Endothelial cell of umbilical vein (primary cell): Measurements from ENCODE around the gene ESYT2. TPM values are rescaled to one million over a fixed set of nuclear protein-coding genes. Genes with fewer than 3 reads are reported as not detected.

Experiments used
- BruUV-seq: library from RNA; stranded (reverse); fragments of 400-500 nt; replicated peaks from 2 replicates; lab custom pipeline; 2021; lab: Mats Ljungman, UMichigan
- CTCF ChIA-PET: fragments of 300-600, 350-600 bp; sonication (Branson Sonifier 250); formaldehyde crosslinking; loops from one replicate; lab custom pipeline; 2021; ENCODE audit warnings: antibody characterized with exemption, inconsistent platforms; lab: Charles Lee
- POLR2A ChIA-PET: fragments of 300-600, 350-600 bp; sonication (Branson Sonifier 250); formaldehyde crosslinking; loops from one replicate; lab custom pipeline; 2021; ENCODE audit warnings: antibody characterized with exemption, inconsistent platforms; lab: Charles Lee
- DNase-seq: peaks from one replicate; pipeline ENCODE4 v3.0.0-alpha.2; 2011; ENCODE audit warnings: low read depth, low spot score
- FAIRE-seq: peaks from 2 replicates; lab custom pipeline; 2011; peaks lifted over from hg19 to GRCh38; lab: Jason Lieb, UNC
- H2AFZ ChIP-seq: 2 replicates; pipeline ENCODE4 v1.6.0; 2012; ENCODE audit warnings: low read depth, low read length, control low read depth, inconsistent platforms
- H3K27ac ChIP-seq: 2 replicates; pipeline ENCODE4 v1.5.1; 2011; ENCODE audit warnings: low read depth, mild to moderate bottlenecking, control low read depth, low read length, moderate library complexity; ENCODE audit not compliant: insufficient read depth
- H3K27me3 ChIP-seq, 2 experiments: 2 replicates each; pipeline versions ENCODE4 v1.6.0 to v1.6.1; 2011; ENCODE audit warnings: low read length in 2 of 2, mixed read lengths in 1 of 2; ENCODE audit not compliant: control insufficient read depth in 2 of 2, insufficient read depth in 2 of 2
- H3K36me3 ChIP-seq, 2 experiments: 2 replicates in 1 of 2; 3 replicates in 1 of 2; pipeline ENCODE4 v1.5.1; 2011; ENCODE audit warnings: low read length in 2 of 2, mild to moderate bottlenecking in 1 of 2, moderate library complexity in 1 of 2; ENCODE audit not compliant: control insufficient read depth in 2 of 2, insufficient read depth in 2 of 2; ENCODE audit errors: extremely low read depth in 1 of 2
- H3K4me1 ChIP-seq: 3 replicates; pipeline ENCODE4 v1.5.1; 2011; ENCODE audit warnings: mild to moderate bottlenecking, low read length; ENCODE audit not compliant: control insufficient read depth, insufficient read depth; ENCODE audit errors: extremely low read depth
- H3K4me2 ChIP-seq: 2 replicates; pipeline ENCODE4 v1.6.1; 2011; ENCODE audit warnings: low read length, control low read depth, mixed read lengths; ENCODE audit not compliant: insufficient read depth
- H3K4me3 ChIP-seq, 3 experiments: fragments of 200-600 bp in 1 of 3; sonication (generic), shearing (Covaris generic) in 1 of 3; replicated peaks in 1 of 3; 2 replicates each; pipeline ENCODE4 v1.5.1; 2011 to 2016; ENCODE audit warnings: control low read depth in 3 of 3, low read length in 3 of 3, mild to moderate bottlenecking in 2 of 3, inconsistent platforms in 1 of 3, low read depth in 1 of 3, moderate library complexity in 1 of 3; ENCODE audit not compliant: insufficient read depth in 1 of 3
- H3K79me2 ChIP-seq: 2 replicates; pipeline ENCODE4 v1.6.0; 2012; ENCODE audit warnings: low read length, inconsistent platforms; ENCODE audit not compliant: control insufficient read depth, insufficient read depth
- H3K9ac ChIP-seq: replicated peaks from 2 replicates; pipeline ENCODE3; 2011; ENCODE audit warnings: low read length, control low read depth; ENCODE audit not compliant: insufficient read depth; ENCODE audit errors: extremely low read depth
- H3K9me1 ChIP-seq: replicated peaks from 3 replicates; pipeline ENCODE4 v1.6.0; 2011; ENCODE audit warnings: mild to moderate bottlenecking, low read length; ENCODE audit not compliant: control insufficient read depth, insufficient read depth; ENCODE audit errors: extremely low read depth
- H3K9me3 ChIP-seq: replicated peaks from 2 replicates; pipeline ENCODE4 v1.5.1; 2012; ENCODE audit warnings: low read length, inconsistent platforms; ENCODE audit not compliant: control insufficient read depth, insufficient read depth
- H4K20me1 ChIP-seq: replicated peaks from 2 replicates; pipeline ENCODE3; 2011; ENCODE audit warnings: mild to moderate bottlenecking, low read length; ENCODE audit not compliant: control insufficient read depth, insufficient read depth; ENCODE audit errors: extremely low read depth
- CTCF ChIP-seq, 2 donors: IDR thresholded peaks; 1 replicate in 1 of 2; 2 replicates in 1 of 2; pipeline ENCODE4 v1.5.1; 2011; ENCODE audit warnings: low read length in 2 of 2, mild to moderate bottlenecking in 2 of 2, moderate library complexity in 2 of 2, control low read depth in 1 of 2, inconsistent platforms in 1 of 2, low read depth in 1 of 2; ENCODE audit not compliant: insufficient read depth in 1 of 2; ENCODE audit errors: extremely low read depth in 1 of 2
- EZH2 ChIP-seq: IDR thresholded peaks from 2 replicates; pipeline ENCODE4 v1.6.1; 2012; ENCODE audit warnings: borderline replicate concordance, low read depth, mild to moderate bottlenecking, moderate library complexity, low read length, inconsistent platforms; ENCODE audit not compliant: severe bottlenecking
- FOS ChIP-seq: IDR thresholded peaks from 2 replicates; pipeline ENCODE4 v1.6.1; 2011; ENCODE audit warnings: mild to moderate bottlenecking, low read length, moderate library complexity, borderline replicate concordance; ENCODE audit not compliant: insufficient read depth
- GATA2 ChIP-seq: IDR thresholded peaks from 2 replicates; pipeline ENCODE4 v1.7.0; 2011; ENCODE audit warnings: low read depth, mild to moderate bottlenecking, moderate library complexity, mixed read lengths, low read length; ENCODE audit not compliant: insufficient read length, insufficient read depth
- JUN ChIP-seq: IDR thresholded peaks from 2 replicates; pipeline ENCODE4 v1.6.1; 2011; ENCODE audit warnings: borderline replicate concordance, low read depth; ENCODE audit not compliant: insufficient read length, insufficient read depth
- MAX ChIP-seq: IDR thresholded peaks from 2 replicates; pipeline ENCODE4 v1.6.1; 2011; ENCODE audit not compliant: insufficient read depth, insufficient read length
- MYC ChIP-seq: IDR thresholded peaks from one replicate; pipeline ENCODE4 v1.6.1; 2011; ENCODE audit warnings: mild to moderate bottlenecking, low read depth, low read length
- POLR2A ChIP-seq: IDR thresholded peaks from 2 replicates; pipeline ENCODE4 v1.6.1; 2012; ENCODE audit warnings: low read depth, mild to moderate bottlenecking, control low read depth, low read length
- POLR2AphosphoS5 ChIP-seq: IDR thresholded peaks from 2 replicates; pipeline ENCODE4 v1.6.1; 2012; ENCODE audit warnings: low read depth, mild to moderate bottlenecking, control low read depth, low read length, moderate library complexity; ENCODE audit not compliant: insufficient read depth
- dilution Hi-C: fragments of 300-500 bp; cut with MboI; formaldehyde crosslinking; loops from one replicate; pipeline ENCODE4 v1.15.0; 2019; ENCODE audit warnings: low sequenced_read_pairs; ENCODE audit not compliant: extremely low pct_ligation_motif_present
- intact Hi-C: fragments of 100-400 bp; cut with micrococcal nuclease; formaldehyde crosslinking; loops from one replicate; pipeline ENCODE4 v1.10.0; 2022
- polyA plus RNA-seq, 4 experiments: library from polyadenylated mRNA; depleted of rRNA in 3 of 4; stranded (reverse) in 3 of 4; unstranded in 1 of 4; fragments of >200 nt; gene quantifications; 2 replicates each; pipeline versions ENCODE4 v1.2.1 to v1.2.3, GENCODE V29; 2011 to 2012; ENCODE audit warnings: missing spikeins in 1 of 4
- total RNA-seq: library from RNA; stranded (reverse); gene quantifications from 2 replicates; pipeline ENCODE4 v1.2.3, GENCODE V29; 2021

The ESYT2 gene
- total and polyA plus RNA-seq, 2 donors (not counting 3 experiments of a cell fraction or from before 2014, with no cell fraction given), result 18.8 to 46.6 TPM

- intact Hi-C loops, result no loop called here
- H3K36me3 ChIP-seq, result peaks cover 3 to 17% of the 10 kb centered on the region in 2 experiments
Measured at GRCh38 chr7:158738841-158739240, 90.5 kb downstream of the ESYT2 start.

More at GRCh38 chr7:158738841-158739240, 90.5 kb downstream of the ESYT2 start:
- ChIA-PET POLR2A (no interaction called here), CTCF (no interaction called here)
- BruUV-seq, result no TSS peak
- no peak overlapping the region for H3K9ac ChIP-seq
- no peak overlapping the region for H3K4me2 ChIP-seq
- dilution Hi-C loops, result no loop called here
- TF ChIP-seq EZH2, result no peak
- no peak for TF ChIP-seq POLR2A
- no peak for TF ChIP-seq MAX
- TF ChIP-seq POLR2AphosphoS5, result no peak
- no peak for TF ChIP-seq JUN
- TF ChIP-seq FOS, result no peak
- no peak for TF ChIP-seq MYC
- TF ChIP-seq GATA2, result no peak
- TF ChIP-seq CTCF (IDR thresholded peaks at IDR 0.05; ENCODE audit: extremely low read depth in 1 of 2, insufficient read depth in 1 of 2, low read depth in 1 of 2, low read length in 2 of 2), result no peak
- H3K9me1 ChIP-seq, result no peaks in the 10 kb centered on the region
- H3K27me3 ChIP-seq, result no peaks in the 10 kb centered on the region
- H4K20me1 ChIP-seq, result no peaks in the 10 kb centered on the region
- no peak overlapping the region for H2AFZ ChIP-seq
- peaks cover 25% of the 10 kb centered on the region for H3K4me1 ChIP-seq
- H3K9me3 ChIP-seq, result no peaks in the 10 kb centered on the region
- H3K27ac ChIP-seq, result no peak overlapping the region
- FAIRE-seq (no peak), DNase-seq (no peak)
- H3K79me2 ChIP-seq, result no peaks in the 10 kb centered on the region
- no peak overlapping the region for H3K4me3 ChIP-seq
